Measurements from ENCODE around the gene SPAG17.

- TF ChIP-seq CTCF (IDR thresholded peaks at IDR 0.05): no peak
- TF ChIP-seq POLR2A (IDR thresholded peaks at IDR 0.05): no peak
- no peak for TF ChIP-seq EP300 (IDR thresholded peaks at IDR 0.05)
Measured at GRCh38 chr1:118137900-118138299, 47.1 kb downstream of the SPAG17 start.

Data from ovary (tissue), 3 donors.